ENCODE data around the gene HOXB13.
A peak's percentile ranks its signal among the peaks of the same experiment; 100 is the strongest.
"Not testable (repeated sequence)": the region's sequence is repeated elsewhere in the genome, so short reads cannot be mapped to it uniquely, and the experiment has no call there.

HOXB13 gene

GRCh38 chr17:48726114-48726915 is 2.2 kb downstream of the HOXB13 start:
- no peak for DNase-seq (ENCODE audit: low read depth)

DNA sequence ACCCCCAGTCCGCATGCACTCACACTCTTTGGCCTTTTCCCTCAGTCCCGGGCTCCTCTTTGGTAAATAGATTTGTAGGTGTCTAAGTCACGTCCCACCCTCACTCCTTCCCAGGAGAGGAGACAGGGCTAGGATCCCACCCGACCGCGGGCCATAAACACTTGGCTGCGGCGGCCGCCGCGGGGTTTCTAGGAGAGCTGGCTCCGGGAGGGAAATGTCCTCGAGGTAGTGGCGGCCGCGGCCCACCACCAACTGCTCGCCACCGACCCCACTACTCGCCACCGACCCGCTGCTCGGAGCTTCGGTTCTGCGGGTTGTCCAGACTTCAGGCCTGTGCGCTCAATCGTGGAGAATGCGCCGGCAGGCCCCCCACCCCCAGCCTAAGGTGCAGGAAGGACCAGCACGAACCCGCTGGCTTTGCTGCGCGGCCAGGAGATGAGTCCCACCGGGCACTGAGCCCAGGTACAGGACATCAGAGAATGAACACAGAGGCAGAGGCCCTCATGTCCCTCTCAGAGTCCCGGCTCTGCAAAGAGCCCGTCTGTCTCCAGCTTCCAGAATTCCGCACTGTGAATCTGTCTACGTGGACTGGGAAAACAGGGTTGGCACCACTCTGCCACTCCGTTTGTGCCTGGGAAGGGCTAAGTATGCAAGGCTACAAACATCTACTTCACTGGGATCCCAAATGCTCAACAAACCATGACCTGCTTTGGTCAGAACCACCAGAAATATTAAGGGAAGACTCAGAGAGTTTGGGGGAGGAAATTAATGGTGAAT is 3.1 kb downstream of the HOXB13 start:
- no peak for DNase-seq (ENCODE audit: low read depth)

DNA sequence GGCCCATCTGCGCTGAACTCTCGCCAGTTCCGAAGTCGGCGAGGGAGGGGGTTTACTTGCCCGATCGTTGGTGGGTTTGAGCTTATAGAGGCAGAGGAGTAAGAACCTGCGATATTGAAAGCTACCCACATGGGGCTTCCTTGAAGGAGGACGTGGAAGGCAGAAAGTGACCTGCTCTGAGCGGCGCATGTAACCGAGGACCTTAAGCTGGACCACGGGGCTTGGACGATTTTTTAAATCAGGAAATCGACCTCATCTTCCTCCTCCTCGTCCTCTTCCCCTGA is 3.6 kb downstream of the HOXB13 start:
- no peak for DNase-seq (ENCODE audit: low read depth)

DNA sequence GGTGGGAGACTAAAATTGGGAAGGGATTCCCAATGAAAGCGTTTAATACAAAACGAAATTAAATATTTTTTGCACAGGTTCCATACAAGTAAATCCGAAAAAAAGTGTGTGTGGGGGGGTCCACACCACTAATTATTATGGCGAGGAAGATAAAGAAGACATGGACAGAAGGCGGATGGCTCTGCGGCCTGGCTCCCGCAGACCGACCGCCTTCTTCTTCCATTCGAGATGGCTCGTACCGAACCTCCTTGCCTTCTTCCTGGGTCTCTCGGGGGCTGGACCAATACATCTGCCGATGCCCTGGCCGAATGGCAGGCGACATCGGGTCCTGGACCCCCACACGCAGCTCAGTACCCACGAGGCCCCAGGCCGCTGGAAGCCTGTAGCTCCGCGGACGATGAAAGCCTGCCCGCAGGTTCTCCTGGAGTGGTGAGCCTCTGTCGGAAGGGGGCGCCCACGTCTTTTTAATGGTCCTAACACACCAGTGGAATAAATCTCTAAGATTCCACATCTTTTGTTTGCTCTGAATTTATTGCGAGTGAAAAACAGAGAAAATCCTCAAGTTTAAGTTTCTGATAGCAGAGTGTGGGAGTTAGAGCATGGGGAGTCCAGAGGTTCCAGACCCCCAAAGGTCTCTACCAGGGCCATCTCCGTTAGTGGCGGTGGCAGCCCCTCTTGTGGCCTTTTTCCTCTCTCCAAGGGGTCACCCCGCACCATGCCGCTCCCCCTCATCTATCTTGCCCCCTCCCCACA is 4.1 kb downstream of the HOXB13 start:
- peak; percentile 41 for DNase-seq (ENCODE audit: low read depth)

- no peak for DNase-seq (ENCODE audit: low read depth)
These were observed 4.9 kb downstream of the HOXB13 start for GRCh38 chr17:48723423-48724250.

DNA sequence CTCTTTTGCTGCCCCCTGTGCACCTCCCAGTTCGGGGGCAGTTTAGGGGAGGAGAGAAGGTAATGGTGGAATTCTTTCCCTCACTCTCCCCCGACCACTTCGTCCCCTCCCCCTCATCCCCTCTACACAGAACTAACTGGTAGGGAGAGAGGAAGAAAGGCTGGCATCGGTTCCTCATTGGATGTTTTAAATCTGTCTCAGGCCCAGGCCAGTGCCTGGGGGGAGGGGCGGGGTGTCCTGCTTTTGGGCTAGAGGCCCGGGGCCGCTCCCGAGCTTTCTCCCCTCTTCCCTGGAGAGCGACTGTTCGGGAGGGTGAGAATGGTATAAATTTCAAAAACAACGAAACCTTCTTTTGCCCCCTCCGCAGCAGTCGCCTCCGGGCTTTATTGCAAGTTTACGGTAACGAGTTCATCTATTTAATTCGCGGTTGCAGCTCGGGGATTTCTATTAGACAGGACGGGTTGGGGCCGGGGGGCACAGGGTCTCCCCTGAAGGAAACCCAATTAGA is 5.6 kb downstream of the HOXB13 start, which contains the start of gene PRAC2:
Gene PRAC2 (plus strand): TSS at position 271 of the 508 bp plus-strand sequence. CDS start 1,226 bp downstream, outside the sequence.
- no peak for DNase-seq (ENCODE audit: low read depth)

DNA sequence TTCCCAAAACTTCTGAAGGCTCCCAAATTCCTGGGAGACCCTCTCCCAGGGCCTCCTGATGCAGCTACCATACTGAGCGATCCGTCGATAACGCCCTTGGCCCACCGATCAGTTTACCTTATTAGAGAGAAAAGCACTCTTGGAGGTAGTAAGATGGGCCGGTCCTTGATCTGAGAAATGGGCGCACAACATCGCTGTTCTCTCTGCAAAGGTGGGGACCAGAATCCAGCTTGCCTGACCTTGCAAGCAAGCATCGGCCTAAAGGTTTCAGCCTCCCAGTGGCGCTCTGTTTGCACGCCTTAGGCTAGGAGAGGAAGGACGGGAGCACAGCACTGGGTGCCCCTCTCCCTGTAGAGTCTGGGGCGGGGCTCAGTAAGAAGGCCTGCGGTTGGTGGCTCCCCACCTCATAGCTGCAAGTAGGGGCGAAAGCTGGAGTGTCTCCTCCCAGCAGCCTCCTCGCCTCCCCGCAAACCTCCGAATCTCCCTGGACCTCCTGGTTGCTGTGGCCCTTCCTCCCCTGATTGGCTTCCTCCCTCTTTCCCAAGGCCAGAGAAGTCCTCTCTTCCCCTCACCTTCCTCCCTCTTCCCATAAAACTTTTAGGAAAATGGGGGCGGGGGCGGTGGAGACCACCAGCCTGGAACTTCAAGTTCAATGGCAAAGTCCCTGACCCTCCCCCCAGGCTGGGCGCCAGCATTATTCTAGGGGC is 6.2 kb downstream of the HOXB13 start, which contains the start of gene PRAC1:
Gene PRAC1 (minus strand): TSS at position 318 of the 707 bp plus-strand sequence. CDS start 126 bp downstream, at position 192.
- no peak for DNase-seq (ENCODE audit: low read depth)

- no peak for DNase-seq (ENCODE audit: low read depth)
These were observed 7.5 kb downstream of the HOXB13 start for GRCh38 chr17:48721009-48721402.

DNA sequence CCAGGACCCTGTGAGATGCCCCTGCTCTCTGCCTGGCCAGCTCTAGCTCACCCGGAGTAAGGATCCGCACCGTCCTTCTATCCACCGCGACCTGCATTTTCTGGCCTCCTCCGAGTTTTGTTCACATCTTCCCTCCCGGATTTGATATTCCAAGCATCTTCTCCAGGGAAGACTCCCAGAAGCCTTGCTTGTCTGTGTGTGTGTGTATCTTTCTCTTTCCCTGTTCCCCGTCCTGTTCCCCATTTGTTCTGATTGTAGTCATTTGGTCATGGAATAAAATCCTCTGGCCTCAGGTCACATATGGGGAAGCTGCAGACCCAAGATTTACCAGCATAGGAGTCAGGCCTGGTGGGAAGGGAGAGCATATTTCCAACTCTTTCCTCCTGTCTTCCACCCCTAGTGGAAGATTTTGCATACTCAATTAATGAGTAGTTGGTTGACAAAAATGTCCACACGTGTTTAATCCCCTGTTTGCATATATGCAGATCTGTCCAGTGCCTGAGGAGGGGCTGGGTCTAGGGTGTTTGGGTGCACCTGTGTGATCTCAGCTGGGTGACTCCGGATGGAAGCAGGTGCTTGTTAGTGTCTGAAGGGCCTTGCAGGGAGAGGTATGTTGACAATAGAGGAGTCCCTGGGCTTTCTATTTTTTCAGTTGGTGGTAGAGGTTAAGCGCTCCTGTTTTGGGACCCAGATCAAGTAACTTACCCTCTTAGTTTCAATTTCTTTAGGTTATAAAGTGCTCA is 8.1 kb downstream of the HOXB13 start:
- no peak for DNase-seq (ENCODE audit: low read depth)

GRCh38 chr17:48719642-48720265 is 8.8 kb downstream of the HOXB13 start:
- no peak for DNase-seq (ENCODE audit: low read depth)

DNA sequence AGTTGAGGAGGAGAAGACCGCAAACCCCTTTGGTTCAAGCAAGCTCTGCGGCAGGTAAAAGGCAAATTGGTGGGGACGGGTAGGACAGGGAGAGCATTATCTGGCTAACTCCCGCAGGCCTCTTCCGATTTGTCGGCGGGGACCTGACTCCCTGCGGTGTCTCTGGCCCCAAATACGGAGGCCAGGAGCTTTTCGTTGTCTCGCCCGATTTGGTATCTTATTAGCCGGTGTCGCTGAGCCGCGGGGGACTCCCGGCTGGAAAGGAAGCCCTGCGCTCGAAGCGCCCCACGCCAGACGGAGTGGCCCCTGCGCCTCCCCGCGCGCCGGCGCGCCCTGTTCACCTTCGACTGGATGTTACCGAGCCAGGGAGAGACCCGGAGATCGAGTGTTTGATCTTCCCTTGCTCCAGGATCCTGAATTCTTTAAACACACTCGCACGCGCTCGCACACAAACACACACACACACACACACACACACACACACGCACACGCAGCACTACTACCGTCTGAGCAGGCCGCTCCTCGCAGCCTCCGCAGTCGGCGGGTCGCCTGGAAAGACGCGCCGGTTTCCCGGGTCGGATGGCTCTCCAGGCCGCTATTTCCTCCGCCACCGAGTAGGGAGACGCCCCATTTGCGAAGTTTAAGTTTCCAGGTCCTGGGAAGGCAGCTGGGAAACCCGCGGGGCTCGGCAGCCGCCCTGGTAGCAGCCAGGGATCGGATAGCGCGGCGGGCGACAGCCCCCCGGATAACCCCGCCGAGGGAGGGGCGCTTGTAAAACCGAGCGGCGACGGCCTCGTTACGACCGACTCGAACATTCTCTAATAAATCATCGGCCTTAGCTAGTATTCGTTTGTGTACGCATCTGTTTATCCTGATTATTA is 9.5 kb downstream of the HOXB13 start:
- no peak for DNase-seq (ENCODE audit: low read depth)

GRCh38 chr17:48718227-48718760 is 10.3 kb downstream of the HOXB13 start:
- no peak for DNase-seq (ENCODE audit: low read depth)

DNA sequence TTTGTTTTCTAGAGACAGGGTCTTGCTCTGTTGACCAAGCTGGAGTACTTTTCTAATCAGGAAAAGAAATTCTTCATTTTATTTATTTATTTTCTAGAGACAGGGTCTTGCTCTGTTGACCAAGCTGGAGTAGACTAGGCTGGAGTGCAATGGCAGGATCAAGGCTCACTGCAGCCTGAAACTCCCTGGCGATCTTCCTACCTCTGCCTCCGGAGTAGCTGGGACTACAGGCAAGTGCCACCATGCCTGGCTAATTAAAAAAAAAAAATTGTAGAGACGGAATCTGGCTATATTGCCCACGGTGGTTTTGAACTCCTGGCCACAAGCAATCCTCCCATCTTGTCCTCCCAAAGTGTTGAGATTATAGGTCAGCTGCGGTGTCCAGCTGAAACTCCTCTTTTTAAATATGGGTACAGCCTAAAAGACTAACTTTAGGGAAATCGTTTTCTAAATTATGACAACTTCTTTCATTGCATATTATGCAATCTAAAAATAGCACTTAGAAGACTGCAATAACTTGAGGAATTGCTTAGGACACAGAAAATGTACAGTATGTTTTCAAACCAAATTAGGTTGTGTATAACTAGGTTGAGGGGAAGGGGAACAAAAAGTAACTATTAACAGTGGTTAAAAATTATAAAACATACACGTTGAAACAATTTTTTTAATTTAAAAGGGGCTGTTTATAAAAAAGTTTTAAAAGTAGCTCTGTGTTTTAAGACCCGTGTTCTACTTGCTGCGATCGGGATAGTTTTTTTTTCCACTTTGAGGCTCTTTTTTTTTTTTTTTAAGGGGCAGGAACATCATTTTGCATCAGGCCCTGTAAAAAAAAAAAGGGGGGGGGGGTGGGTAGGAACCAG is 11.0 kb downstream of the HOXB13 start:
- no peak for DNase-seq (ENCODE audit: low read depth)

- DNase-seq (ENCODE audit: low read depth), result not testable (repeated sequence)
These were observed 12.0 kb downstream of the HOXB13 start for GRCh38 chr17:48716549-48716948.

DNA sequence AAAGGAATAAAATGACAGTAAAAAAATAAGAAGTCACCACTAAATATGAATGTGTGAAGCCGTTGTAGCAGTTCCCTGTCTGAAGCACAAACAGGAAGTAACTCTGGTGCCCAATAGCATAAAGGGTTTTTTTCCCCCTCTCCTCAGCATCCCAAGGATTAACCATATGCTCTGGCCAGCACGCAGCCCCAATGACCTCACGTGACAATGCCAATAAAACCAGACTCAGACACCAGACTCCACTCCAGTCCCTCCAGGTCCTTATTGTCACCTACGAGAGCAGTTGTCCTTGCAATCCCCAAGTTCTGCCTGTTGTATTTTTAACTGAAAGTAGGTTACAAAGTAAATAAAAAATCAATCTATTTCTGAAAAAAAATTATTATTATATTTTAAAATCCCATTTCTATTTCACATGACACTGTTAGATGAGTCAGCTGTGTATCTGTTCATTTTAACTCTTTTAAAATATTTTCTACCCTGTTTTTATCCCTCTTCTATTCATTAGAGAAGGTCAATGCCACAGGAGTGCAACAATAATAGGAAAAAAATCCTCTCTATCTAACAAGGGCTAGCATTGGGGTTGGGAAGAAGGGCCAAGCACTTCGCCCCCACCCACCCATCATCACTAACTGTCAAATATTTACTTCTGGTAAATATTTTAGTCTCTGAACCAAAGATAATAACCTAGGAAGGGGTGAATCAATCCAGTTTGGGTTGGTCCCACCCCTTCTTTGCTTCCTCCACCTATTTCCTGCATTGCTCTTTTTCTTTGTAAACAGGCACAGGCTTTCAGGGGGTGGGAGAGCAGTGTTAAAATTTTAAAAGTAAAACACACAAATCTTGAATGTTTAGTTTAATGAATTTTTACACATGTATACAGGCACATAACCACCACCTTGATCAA is 12.8 kb downstream of the HOXB13 start:
- no peak for DNase-seq (ENCODE audit: low read depth)

- DNase-seq (ENCODE audit: low read depth), result no peak
These were observed 17.4 kb downstream of the HOXB13 start for GRCh38 chr17:48711128-48711527.
